ENCODE results near the gene TMPRSS7.

TMPRSS7 gene

DNA sequence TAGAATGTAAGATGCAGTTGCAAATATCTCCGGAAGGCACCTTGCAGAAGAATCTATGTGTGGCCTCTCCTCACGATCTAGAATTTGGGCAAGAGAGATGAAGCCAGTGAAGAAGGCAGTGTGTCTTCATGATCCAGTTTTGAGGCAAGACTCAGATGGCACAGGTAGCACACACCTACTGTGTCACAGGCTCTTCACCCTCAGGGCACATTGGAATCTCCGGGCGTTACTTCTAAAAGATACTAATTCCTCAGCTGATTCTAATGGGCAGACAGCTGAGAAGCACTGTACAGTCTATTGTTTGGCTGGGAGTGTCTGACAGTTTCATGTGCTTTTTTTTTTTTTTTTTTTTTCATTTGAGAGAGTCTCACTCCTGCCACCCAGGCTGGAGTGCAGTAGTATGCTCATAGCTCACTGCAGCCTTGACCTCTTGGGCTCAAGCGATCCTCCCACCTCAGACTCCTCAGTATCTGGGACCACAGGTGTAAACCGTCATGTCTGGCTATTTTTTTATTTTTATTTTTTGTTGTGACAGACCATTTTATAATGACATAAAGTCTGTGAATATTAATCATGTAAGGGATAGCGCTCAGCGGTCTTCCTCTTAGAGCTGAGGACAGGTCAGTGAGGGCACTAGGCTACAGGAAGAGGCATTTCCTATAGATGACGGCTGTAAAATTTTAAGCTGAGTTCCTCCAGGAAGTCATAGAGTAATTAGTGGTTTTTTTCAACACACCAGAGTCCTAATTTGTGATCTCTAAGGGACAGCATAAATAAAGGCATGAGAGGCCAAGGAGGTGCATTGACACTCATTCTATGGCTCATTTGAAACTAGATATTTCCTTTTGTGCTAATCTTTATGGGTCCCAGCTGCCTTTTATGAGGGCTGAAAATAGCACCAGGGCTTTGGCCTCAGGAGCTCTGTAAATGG, 55.7 kb downstream of the TMPRSS7 start:
- TF ChIP-seq CTCF (IDR thresholded peaks at IDR 0.05; ENCODE audit: insufficient read depth, missing control alignments), result no peak
- no peak for DNase-seq (ENCODE audit: insufficient read length, low spot score)
- no peak for FAIRE-seq

DNA sequence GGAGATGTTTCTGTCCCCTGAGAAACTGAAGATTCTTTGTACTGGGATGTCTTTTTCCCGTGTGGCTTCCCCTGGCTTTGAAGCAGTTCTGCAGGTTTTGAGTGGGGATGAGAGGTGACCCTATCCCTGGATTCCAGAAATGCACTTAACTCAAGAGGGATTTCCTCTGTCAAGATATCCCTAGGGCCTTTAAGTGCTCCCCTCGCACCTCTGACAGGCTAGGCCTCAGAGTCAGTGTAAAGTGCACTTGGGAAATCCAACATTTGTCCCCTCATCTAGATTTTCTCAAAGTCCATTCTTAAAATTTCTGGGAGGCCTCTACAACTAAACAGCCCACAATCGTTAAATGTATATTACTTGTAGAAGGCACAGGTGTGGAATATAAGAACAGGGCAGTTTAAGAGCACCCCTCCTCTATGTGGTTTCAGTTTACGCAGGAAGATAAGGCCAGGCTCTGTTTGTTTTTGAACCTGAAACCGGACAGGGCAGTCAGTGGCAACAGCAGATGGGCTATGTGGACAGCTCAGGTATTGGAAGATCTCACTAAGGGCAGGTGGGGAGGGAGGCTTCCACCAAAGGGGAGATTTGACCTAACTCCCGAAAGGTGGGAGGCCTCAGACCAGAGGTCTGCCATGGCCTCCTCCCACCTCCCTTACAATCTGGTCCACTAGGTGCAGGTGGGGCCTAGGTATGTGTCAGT, 56.5 kb downstream of the TMPRSS7 start:
- DNase-seq (ENCODE audit: insufficient read length, low spot score) (no peak), FAIRE-seq (no peak)
- TF ChIP-seq CTCF (IDR thresholded peaks at IDR 0.05; ENCODE audit: insufficient read depth, missing control alignments), result no peak

- TF ChIP-seq CTCF (IDR thresholded peaks at IDR 0.05; ENCODE audit: insufficient read depth, missing control alignments), result no peak
- DNase-seq (ENCODE audit: insufficient read length, low spot score), result no peak
These were observed 58.1 kb downstream of the TMPRSS7 start for GRCh38 chr3:112092496-112093179.

DNA sequence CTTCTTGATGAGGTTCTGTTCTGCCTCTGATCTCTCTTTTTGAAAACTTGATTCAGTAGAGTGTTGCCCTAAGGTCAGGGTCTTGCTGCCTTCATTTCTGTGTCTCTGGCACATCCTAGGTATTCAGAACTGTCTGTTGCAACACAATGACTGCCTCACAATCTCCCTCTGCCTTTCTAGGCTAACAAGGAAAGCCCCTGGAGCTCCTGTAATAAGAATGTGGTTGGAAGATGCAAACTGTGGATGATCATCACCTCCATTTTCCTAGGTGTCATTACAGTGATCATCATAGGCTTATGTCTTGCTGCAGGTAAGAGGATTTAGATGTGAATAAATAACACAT, 58.6 kb downstream of the TMPRSS7 start:
- FAIRE-seq, result no peak
- no peak for TF ChIP-seq CTCF (IDR thresholded peaks at IDR 0.05; ENCODE audit: insufficient read depth, missing control alignments)
- no peak for DNase-seq (ENCODE audit: insufficient read length, low spot score)

More at GRCh38 chr3:112092496-112093179, 58.1 kb downstream of the TMPRSS7 start:
- FAIRE-seq, result no peak

DNA sequence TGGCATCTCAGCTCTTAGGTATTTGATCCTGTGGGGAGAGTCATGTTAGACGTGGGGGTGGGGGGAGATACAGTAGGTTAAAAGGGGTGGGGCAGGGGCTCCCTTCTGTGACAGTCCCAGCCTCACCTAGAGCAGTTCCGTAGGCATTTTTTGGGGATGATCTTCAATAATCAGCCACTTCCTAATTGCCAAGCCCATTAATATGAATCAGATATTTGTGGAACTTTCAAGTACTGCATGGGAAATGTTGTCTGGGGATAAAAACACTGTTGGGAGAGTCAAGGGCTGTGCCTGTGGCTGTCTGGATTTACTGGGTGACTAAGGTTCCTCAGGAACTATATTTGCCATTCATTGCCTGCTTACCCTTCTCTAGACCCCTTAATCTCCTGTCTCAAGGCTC, 61.2 kb downstream of the TMPRSS7 start:
- FAIRE-seq (no peak), DNase-seq (ENCODE audit: insufficient read length, low spot score) (no peak)
- no peak for TF ChIP-seq CTCF (IDR thresholded peaks at IDR 0.05; ENCODE audit: insufficient read depth, missing control alignments)

DNA sequence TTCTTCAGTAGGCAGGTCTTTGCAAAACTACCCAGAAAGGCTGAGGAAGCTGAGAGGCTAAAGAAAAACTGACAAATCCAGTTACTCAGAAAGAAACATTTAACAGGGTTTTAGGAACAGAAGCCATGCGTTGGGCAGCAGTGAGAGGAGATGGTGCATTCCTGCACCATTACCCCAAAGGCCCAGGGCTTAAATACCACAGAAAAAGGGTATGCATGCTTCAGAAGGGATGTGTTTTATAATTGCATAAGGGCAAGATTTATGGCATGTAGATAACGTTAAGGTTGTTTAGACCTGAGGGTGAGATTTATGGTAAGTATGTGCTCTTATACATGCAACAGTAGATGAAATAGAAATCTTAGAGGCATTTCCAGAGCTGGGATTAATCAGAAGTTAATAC, 61.6 kb downstream of the TMPRSS7 start:
- no peak for DNase-seq (ENCODE audit: insufficient read length, low spot score)
- TF ChIP-seq CTCF (IDR thresholded peaks at IDR 0.05; ENCODE audit: insufficient read depth, missing control alignments), result no peak
- no peak for FAIRE-seq
